GM12891 (cell line): ENCODE results near the gene PIK3R4.

Source experiments
- POLR2A ChIP-seq: IDR thresholded peaks from 2 replicates; pipeline ENCODE4 v1.6.1; 2011; ENCODE audit warnings: low read depth, low read length, control low read depth
- POLR2AphosphoS5 ChIP-seq: IDR thresholded peaks from 2 replicates; pipeline ENCODE4 v1.6.1; 2011; ENCODE audit warnings: low read depth, low read length, control low read depth
- POU2F2 ChIP-seq: IDR thresholded peaks from 2 replicates; pipeline ENCODE4 v1.6.1; 2011; ENCODE audit warnings: low read depth, mild to moderate bottlenecking, control low read depth, low read length, moderate library complexity
- SPI1 ChIP-seq: IDR thresholded peaks from 2 replicates; pipeline ENCODE4 v1.6.1; 2011; ENCODE audit warnings: low read depth, low read length, control low read depth
- TAF1 ChIP-seq: IDR thresholded peaks from 2 replicates; pipeline ENCODE4 v1.6.1; 2011; ENCODE audit warnings: low read depth, low read length, control low read depth

DNA sequence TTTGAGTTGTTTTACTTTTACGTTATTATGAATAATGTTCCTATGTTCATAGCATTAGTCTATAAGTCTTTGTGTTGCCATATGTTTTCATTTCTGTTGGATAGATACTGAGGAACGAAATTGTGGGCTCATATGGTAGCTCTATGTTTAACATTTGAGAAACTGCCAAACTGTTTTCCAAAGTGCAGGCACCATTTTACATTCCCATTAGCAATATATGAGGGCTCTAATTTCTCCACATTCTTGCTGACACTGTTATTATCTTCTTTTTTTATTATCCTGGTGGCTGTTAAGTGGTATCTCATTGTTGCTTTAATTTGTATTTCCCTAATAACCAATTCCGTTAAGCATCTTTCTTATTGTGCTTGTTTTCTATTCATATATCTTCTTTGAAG lies 1.8 kb upstream of the PIK3R4 start:
- TF ChIP-seq POLR2A (no peak), TAF1 (no peak), POLR2AphosphoS5 (no peak), SPI1 (no peak), POU2F2 (no peak)
